Smooth muscle cell (in vitro differentiated cells): ENCODE results near the gene OLFM2. TPM values are rescaled to one million over a fixed set of nuclear protein-coding genes. Genes with fewer than 3 reads are reported as not detected.

Experiments
- DNase-seq: peaks from one replicate; lab custom pipeline; 2025; ENCODE audit not compliant: unreplicated experiment; lab: John Stamatoyannopoulos, UW
- H2AFZ ChIP-seq: fragments of 200-600 bp; sonication (generic); 2 replicates; pipeline ENCODE4 v1.6.0; 2016; ENCODE audit warnings: antibody characterized with exemption, low read depth, mild to moderate bottlenecking
- H3F3A ChIP-seq: fragments of 200-600 bp; sonication (generic); 2 replicates; pipeline ENCODE4 v1.6.0; 2017; ENCODE audit warnings: antibody characterized with exemption, low read depth
- H3K27ac ChIP-seq: fragments of 200-600 bp; sonication (generic); 2 replicates; pipeline ENCODE4 v1.5.1; 2016; ENCODE audit warnings: low read depth, mild to moderate bottlenecking
- H3K27me3 ChIP-seq: fragments of 200-600 bp; sonication (generic); 2 replicates; pipeline ENCODE4 v1.6.1; 2016; ENCODE audit warnings: low read depth, mild to moderate bottlenecking
- H3K36me3 ChIP-seq: fragments of 200-600 bp; sonication (generic); 2 replicates; pipeline ENCODE4 v1.5.1; 2016; ENCODE audit warnings: low read depth
- H3K4me1 ChIP-seq: fragments of 200-600 bp; sonication (generic); 2 replicates; pipeline ENCODE4 v1.5.1; 2016; ENCODE audit warnings: low read depth
- H3K4me2 ChIP-seq: fragments of 200-600 bp; sonication (generic); 2 replicates; pipeline ENCODE4 v1.6.0; 2016; ENCODE audit warnings: mild to moderate bottlenecking
- H3K4me3 ChIP-seq: fragments of 200-600 bp; sonication (generic); 2 replicates; pipeline ENCODE4 v1.5.1; 2016; ENCODE audit warnings: mild to moderate bottlenecking
- H3K79me2 ChIP-seq: fragments of 200-600 bp; sonication (generic); 2 replicates; pipeline ENCODE4 v1.6.0; 2016; ENCODE audit warnings: low read depth, mild to moderate bottlenecking
- H3K9ac ChIP-seq: fragments of 200-600 bp; sonication (generic); 2 replicates; pipeline ENCODE4 v1.6.0; 2016; ENCODE audit warnings: low read depth
- H3K9me3 ChIP-seq: fragments of 200-600 bp; sonication (generic); replicated peaks from 2 replicates; pipeline ENCODE4 v1.5.1; 2016; ENCODE audit warnings: low read depth
- H4K20me1 ChIP-seq: fragments of 200-600 bp; sonication (generic); 2 replicates; pipeline ENCODE4 v1.6.0; 2016; ENCODE audit warnings: low read depth
- WGBS: methylation state at CpG from one replicate; pipeline ENCODE4 v1.1.7; 2016; ENCODE audit warnings: low lambda C conversion rate; 5-methylcytosine and 5-hydroxymethylcytosine counted together
- polyA plus RNA-seq: library from polyadenylated mRNA; unstranded; fragments of >200 nt; fragmentation: Nextera tagmentation; extraction: Ambion mirVana; gene quantifications from 2 replicates; pipeline ENCODE4 v1.2.1, GENCODE V29; 2016
- total RNA-seq: library from RNA; depleted of rRNA; stranded (reverse); fragments of >200 nt; gene quantifications from 2 replicates; pipeline ENCODE4 v1.2.3, GENCODE V29; 2014
- TF ChIP-seq, protein P1 (sequence below): fragments of 200-600 bp; sonication (generic); IDR thresholded peaks from 2 replicates; pipeline ENCODE4 v1.5.1; 2017; ENCODE audit warnings: borderline replicate concordance, mild to moderate bottlenecking, antibody characterized with exemption; ENCODE audit not compliant: insufficient read depth, poor library complexity, severe bottlenecking

Gene OLFM2
- total and polyA plus RNA-seq, 2 experiments from 2014 or later, result 63.1 to 119 TPM

DNA sequence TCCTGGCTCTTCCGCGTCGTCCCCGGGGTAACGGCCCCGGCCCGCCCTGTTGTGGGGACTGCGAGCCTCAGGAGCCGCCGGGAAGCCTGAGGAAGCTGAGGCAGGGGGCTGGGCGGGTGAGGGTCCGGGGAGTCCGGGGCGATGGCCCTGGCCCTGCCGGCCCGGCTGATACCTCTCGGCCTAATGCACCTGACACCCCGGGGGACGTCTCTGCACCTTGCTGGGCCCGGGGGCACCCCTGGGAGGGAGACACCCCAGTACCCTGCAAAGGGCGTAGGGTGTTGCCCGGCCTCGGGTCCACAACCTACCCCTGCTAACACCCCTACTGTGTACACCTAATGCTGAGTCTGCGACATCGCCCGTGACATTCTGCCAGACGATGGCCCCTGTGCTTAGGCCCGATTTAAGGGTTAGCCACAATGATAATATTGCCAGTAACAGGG is 100.8 kb downstream of the OLFM2 start:
- peak overlapping the region; percentile 77 for H3K4me3 ChIP-seq
- H3F3A ChIP-seq, result peaks cover 2% of the 10 kb centered on the region
- WGBS, result 16% methylated on average over 9 of the region's 28 CpGs
- peaks cover 6% of the 10 kb centered on the region for H3K4me1 ChIP-seq
- peak overlapping the region; percentile 75 for H3K9ac ChIP-seq
- H3K79me2 ChIP-seq, result peaks cover 30% of the 10 kb centered on the region
- H3K27ac ChIP-seq, result no peak overlapping the region
- no peaks in the 10 kb centered on the region for H4K20me1 ChIP-seq
- H2AFZ ChIP-seq, result no peak overlapping the region
- DNase-seq, result no peak
- no peaks in the 10 kb centered on the region for H3K36me3 ChIP-seq
- H3K4me2 ChIP-seq, result peak overlapping the region; percentile 100
- no peaks in the 10 kb centered on the region for H3K27me3 ChIP-seq
- TF ChIP-seq, protein P1, sequence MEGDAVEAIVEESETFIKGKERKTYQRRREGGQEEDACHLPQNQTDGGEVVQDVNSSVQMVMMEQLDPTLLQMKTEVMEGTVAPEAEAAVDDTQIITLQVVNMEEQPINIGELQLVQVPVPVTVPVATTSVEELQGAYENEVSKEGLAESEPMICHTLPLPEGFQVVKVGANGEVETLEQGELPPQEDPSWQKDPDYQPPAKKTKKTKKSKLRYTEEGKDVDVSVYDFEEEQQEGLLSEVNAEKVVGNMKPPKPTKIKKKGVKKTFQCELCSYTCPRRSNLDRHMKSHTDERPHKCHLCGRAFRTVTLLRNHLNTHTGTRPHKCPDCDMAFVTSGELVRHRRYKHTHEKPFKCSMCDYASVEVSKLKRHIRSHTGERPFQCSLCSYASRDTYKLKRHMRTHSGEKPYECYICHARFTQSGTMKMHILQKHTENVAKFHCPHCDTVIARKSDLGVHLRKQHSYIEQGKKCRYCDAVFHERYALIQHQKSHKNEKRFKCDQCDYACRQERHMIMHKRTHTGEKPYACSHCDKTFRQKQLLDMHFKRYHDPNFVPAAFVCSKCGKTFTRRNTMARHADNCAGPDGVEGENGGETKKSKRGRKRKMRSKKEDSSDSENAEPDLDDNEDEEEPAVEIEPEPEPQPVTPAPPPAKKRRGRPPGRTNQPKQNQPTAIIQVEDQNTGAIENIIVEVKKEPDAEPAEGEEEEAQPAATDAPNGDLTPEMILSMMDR, result no peak
- H3K9me3 ChIP-seq, result no peaks in the 10 kb centered on the region

DNA sequence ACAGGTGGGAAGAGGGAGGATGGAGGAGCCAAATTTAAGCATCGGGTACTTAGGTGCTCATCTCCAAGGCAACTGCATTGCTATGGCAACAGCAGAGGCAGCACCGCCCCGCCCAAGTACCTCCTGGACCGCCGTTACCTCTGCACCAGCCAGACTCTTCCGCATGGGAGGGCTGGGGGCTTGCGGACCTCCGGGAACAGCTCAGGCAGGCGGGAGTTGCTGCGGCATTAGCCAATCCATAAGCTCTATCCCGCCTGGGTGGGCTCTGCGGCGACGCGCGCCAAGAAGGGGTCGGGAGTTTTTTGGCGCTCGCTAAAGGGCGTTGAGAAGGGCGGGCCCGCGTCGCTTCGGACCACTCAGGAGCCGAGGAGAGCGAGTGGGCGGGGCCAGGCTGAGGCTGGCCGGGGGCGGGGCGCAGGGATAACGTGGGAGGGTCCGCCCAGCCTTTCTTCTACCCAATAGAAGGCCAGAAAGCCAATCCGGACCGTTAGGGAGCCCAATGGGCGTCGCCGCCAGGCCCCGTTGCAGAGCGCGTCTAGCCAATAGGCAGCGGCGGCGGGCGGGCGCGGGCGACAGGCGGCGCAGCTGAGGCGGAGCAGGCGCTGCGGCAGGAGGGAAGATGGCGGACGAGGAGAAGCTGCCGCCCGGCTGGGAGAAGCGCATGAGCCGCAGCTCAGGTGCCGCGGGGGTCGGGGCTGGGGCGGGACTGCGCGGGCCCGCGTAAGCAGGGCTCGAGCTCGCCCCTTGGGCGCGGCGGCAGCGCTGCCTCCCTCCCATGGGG is 101.4 kb downstream of the OLFM2 start, which contains the start of gene PIN1:
Gene PIN1 (plus strand): TSS at position 593 of the 781 bp plus-strand sequence. CDS start 27 bp downstream, at position 620.
- Histone ChIP-seq H2AFZ (no peak within 1 kb of the TSS), H4K20me1 (peaks cover 2% of the 10 kb centered on the region), H3K4me3 (peak within 1 kb of the TSS; percentile 77), H3F3A (peaks cover 2% of the 10 kb centered on the region), H3K79me2 (peaks cover 35% of the 10 kb centered on the region), H3K9ac (peak within 1 kb of the TSS; percentile 75), H3K27me3 (no peaks in the 10 kb centered on the region), H3K4me1 (peaks cover 6% of the 10 kb centered on the region), H3K4me2 (peak within 1 kb of the TSS; percentile 100), H3K36me3 (no peaks in the 10 kb centered on the region), H3K27ac (no peak within 1 kb of the TSS), H3K9me3 (no peaks in the 10 kb centered on the region)
- TF ChIP-seq, protein P1, result peak; percentile 43
- DNase-seq, result peak; percentile 95
- 1% methylated on average over 38 of the region's 73 CpGs for WGBS

DNA sequence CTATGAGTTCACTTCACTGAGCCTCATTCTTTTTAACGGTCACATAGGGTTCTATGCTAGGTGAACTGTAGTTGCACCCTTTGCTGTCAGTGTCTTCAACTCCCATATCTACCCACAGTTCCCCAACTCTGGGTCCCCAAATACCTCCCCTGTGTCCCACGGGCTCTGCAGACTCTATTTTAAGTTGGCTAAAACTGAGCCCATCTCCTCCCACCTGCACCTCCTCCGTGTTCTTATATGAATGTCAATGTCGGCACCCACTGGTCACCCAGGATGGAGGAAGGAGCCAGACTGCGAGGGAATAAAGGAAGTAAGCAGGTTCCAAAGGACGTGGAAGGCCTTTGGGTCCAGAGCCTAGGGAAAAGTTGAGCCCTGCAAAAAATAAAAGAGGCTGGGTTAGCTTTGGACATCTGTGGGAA is 102.0 kb downstream of the OLFM2 start:
- H3F3A ChIP-seq, result peaks cover 2% of the 10 kb centered on the region
- no peak overlapping the region for H3K9ac ChIP-seq
- H3K27me3 ChIP-seq, result no peaks in the 10 kb centered on the region
- no peak overlapping the region for H3K27ac ChIP-seq
- H4K20me1 ChIP-seq, result peaks cover 8% of the 10 kb centered on the region
- peak overlapping the region; percentile 77 for H3K4me3 ChIP-seq
- H3K4me1 ChIP-seq, result peaks cover 6% of the 10 kb centered on the region
- no peak overlapping the region for H3K4me2 ChIP-seq
- DNase-seq, result no peak
- H3K9me3 ChIP-seq, result no peaks in the 10 kb centered on the region
- no peak overlapping the region for H2AFZ ChIP-seq
- TF ChIP-seq, protein P1, result no peak
- no peaks in the 10 kb centered on the region for H3K36me3 ChIP-seq
- 76% methylated on average over 6 of the region's 6 CpGs for WGBS
- peaks cover 41% of the 10 kb centered on the region for H3K79me2 ChIP-seq
